GM18951 (cell line): ENCODE results near the gene S100A3.
A peak's percentile ranks its signal among the peaks of the same experiment; 100 is the strongest.

Source experiments
- POLR2A ChIP-seq: IDR thresholded peaks from 4 replicates; pipeline ENCODE4 v1.6.1; 2011; ENCODE audit warnings: mild to moderate bottlenecking; ENCODE audit not compliant: insufficient read length, insufficient read depth; ENCODE audit errors: extremely low read depth
- in situ Hi-C: fragments of 300-500 bp; cut with MboI; formaldehyde crosslinking; loops from one replicate; pipeline ENCODE4 v1.12.0; 2022; ENCODE audit warnings: low sequenced_read_pairs, mixed read lengths, inconsistent platforms; ENCODE audit not compliant: unreplicated experiment

Gene S100A3

GRCh38 chr1:153549741-153550397 lies 811 bp upstream of the S100A3 start:
- in situ Hi-C loops, result no loop called here
- TF ChIP-seq POLR2A, result no peak

DNA sequence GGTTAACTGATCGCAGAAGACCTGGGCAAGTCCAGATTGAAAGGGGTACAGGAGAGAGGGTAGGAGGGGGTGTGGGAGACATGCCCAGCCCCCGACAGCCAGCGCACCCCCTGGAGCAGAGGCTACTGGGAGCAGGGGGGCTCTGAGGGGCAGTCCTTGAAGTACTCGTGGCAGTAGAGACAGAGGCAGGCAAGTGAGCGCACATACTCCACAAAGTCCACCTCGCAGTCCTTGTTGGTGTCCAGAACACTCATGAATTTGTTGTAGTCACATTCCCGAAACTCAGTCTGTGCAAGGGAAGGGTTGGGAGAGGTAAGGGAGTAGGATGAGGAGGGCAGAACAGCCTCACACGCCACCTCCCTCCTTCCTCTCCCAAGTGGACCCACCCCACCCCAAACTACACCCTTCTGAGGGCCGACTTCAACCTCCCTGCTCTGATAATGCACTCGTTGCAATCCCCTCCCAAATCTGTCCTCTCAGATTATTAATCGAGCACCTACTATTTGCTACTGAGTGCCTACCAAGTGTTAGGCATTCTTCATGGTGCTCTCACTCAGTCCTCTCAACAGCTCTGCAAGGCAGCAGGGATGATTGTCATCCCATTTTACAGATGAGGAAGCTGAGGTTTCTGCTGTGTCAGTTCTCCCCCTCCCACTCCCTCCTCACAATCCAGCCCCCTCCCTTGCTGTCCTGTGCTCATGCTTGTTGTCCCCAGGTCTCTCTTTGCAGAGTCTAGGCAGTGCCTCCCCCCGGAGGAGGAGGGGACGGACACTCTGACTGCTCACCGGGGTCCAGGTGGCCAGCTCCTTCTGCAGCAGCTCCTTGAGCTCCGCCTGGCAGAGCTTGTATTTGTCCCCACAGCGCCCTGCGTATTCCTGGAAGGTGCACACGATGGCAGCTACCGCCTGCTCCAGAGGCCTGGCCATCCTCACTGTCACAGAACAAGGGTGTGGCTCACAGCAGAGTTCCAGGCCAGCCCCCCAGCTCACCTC lies 1.2 kb downstream of the S100A3 start:
- TF ChIP-seq POLR2A, result no peak
- in situ Hi-C loops, result no loop called here

DNA sequence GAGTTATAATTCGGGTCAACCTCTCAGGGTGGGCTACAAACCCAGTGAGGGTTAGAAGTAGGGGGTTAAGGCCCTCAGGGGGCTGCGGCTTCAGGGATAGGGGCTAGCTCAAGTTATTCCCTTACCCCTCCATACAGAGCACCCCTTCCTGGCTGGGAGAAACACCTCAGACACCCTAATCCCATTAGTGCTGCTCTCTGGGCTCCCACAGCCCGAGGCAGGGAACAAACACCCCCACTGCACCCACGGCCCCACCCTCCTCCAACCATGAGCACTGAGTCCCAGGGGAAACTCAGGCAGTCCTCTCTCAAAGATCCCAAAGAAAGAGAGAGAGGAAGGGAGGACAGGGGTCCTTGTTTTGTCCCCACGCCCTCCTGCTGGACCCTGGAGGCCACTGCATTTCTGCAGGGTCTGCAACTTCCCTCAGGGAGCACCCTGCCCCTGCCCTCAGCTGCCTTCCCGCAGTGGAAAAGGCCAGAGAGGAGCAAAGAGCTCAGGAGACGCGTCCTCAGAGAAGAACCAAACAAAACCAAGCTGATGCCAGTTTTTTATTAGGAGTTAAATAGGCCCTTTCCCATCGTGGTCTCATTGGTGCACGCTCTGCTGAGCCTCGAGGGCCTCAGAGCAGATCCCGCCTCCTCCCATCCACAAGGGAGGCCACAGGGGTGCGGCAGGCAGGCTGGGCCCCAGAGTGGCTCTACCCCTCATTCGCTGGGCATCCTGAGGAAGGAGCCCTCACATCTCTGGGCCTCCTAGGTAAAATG lies 2.1 kb downstream of the S100A3 start:
- in situ Hi-C loops, result no loop called here
- no peak for TF ChIP-seq POLR2A

- TF ChIP-seq POLR2A, result no peak
- in situ Hi-C loops, result no loop called here
Measured at GRCh38 chr1:153546371-153546770, 2.7 kb downstream of the S100A3 start.

DNA sequence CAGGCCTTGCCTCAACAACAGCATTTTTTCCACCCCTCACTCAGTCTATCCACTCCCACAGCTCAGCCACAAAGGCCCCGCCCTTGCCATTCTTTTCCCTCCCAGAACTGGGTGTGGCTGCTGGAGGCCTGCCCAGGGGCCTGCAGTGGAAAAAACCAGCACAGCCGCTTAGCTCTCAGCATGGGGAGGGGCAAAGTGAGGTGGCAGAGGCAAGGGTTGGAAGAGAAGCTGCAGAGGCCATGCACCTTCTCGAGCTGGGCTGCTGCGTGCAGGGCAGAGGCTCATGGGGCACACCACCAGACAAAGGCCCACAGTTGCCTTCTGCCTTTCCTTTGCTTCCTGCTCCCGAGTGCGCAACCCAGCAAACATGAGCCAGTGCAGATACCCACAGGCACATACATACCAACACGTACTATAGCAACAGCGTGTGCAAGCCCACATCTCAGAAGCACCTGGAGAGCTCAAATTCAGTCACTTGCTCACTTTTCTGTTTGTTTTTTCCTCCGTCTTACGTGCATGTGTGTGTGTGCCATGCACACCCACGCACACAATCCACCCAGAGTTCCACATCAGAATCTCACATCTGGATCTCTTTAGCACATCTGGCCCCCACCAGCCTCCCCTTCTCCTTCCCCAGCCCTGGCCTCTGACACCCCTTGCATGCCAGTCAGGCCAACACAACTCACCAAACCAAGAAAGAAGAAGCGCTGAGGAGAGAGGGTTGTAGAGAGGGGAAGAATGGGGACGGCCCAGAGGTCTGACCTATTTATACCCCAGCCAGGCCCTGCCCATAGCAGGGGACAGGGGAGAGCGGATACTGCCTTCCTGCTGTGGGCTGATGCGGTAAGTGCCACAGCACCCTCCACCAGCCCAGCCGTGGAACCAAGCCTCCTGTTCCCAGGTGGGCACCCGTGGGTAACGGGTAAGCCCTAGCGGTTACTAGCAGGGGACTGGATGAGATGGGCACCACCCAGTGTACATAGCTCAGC lies 3.7 kb downstream of the S100A3 start, which contains the start of gene S100A4:
Gene S100A4 (minus strand): TSS at position 740 of the 989 bp plus-strand sequence. CDS start 1,012 bp downstream, outside the sequence.
- peak; percentile 27 for TF ChIP-seq POLR2A
- in situ Hi-C loops, result no loop called here

- in situ Hi-C loops, result no loop called here
- TF ChIP-seq POLR2A, result no peak
Measured at GRCh38 chr1:153544453-153545066, 4.5 kb downstream of the S100A3 start.

DNA sequence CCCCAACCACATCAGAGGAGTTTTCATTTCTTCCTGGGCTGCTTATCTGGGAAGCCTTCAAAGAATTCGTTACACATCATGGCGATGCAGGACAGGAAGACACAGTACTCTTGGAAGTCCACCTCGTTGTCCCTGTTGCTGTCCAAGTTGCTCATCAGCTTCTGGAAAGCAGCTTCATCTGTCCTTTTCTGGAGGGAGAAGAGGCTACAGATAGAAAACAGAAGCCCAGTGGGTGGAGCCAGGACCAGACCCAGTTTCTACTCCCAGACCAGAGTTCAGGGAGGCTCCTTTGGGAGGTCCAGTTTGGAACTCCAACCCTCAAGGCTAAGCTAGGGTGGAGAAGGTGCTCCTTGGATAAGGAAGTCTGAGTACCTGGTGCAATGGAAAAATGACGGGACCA lies 5.3 kb downstream of the S100A3 start:
- TF ChIP-seq POLR2A, result no peak
- in situ Hi-C loops, result no loop called here

DNA sequence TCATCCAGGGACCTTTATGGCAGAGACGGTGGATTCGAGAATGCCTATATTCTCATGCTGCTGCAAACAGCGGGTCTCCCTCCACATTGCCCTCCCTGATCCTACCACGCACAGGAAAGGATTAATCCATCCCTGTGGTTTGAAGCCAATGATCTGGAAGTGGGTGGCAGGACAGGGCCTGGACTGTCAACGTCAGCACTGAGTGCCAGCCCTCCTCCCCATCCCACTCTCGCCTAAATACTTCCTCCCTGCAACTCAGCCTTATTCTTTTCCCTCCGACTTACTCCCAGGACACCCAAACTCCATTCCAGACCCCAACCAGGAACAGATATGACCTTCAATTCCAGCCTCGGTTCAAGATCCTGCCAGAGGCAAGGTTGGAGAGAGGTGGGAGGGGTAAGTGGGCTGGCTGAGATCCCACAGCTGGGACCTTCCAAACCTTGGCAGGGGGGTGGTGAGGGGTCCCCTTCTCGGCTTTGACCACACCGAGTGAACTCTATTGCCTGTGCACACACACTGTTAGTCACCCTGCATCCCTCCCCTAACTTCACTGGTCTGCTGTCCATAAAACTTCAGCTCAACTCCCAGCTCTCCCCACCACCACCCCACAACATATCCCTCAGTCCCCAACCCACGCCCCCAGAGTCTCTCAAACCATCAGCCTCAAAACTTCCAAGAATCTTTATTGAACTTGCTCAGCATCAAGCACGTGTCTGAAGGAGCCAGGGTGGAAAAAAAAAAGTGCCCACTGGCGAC lies 5.9 kb downstream of the S100A3 start:
- in situ Hi-C loops, result no loop called here
- no peak for TF ChIP-seq POLR2A

- in situ Hi-C loops, result no loop called here
- no peak for TF ChIP-seq POLR2A
Measured at GRCh38 chr1:153541641-153542590, 7.1 kb downstream of the S100A3 start.
